DND-41 (cell line): ENCODE measurements around the gene CSNK1G2.

Experiments used
- EZH2 ChIP-seq: IDR thresholded peaks from 3 replicates; pipeline ENCODE4 v1.6.1; 2012; ENCODE audit warnings: borderline replicate concordance, low read depth, mild to moderate bottlenecking, moderate library complexity, low read length, inconsistent platforms; ENCODE audit not compliant: severe bottlenecking
- TF ChIP-seq, protein P1 (sequence below): IDR thresholded peaks from 2 replicates; pipeline ENCODE4 v1.5.1; 2012; ENCODE audit warnings: borderline replicate concordance, low read length, moderate library complexity, mild to moderate bottlenecking; ENCODE audit not compliant: poor library complexity, severe bottlenecking; ENCODE audit errors: extremely low read depth

DNA sequence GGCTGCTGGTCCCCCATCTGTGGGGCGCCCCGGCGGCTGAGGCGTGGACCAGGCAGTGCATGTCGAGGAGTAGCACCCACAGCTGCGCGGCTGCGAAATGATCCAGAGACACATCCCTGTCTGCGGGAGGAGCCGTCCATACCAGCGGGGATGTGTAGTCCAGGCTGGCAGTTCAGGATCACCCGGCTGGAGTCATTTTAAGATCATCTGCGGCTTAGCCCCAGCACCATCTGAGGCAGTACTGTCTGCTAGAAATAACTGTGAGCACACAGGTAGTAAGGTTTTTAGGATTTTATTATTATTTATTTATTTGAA lies 32.7 kb upstream of the CSNK1G2 start:
- TF ChIP-seq, protein P1, sequence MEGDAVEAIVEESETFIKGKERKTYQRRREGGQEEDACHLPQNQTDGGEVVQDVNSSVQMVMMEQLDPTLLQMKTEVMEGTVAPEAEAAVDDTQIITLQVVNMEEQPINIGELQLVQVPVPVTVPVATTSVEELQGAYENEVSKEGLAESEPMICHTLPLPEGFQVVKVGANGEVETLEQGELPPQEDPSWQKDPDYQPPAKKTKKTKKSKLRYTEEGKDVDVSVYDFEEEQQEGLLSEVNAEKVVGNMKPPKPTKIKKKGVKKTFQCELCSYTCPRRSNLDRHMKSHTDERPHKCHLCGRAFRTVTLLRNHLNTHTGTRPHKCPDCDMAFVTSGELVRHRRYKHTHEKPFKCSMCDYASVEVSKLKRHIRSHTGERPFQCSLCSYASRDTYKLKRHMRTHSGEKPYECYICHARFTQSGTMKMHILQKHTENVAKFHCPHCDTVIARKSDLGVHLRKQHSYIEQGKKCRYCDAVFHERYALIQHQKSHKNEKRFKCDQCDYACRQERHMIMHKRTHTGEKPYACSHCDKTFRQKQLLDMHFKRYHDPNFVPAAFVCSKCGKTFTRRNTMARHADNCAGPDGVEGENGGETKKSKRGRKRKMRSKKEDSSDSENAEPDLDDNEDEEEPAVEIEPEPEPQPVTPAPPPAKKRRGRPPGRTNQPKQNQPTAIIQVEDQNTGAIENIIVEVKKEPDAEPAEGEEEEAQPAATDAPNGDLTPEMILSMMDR: no peak
- no peak for TF ChIP-seq EZH2
